22Rv1 (cell line): ENCODE results near the gene MAGEE2.
A peak's percentile ranks its signal among the peaks of the same experiment; 100 is the strongest.
"Not testable (repeated sequence)": the region's sequence is repeated elsewhere in the genome, so short reads cannot be mapped to it uniquely, and the experiment has no call there.

ENCODE experiments used
- H3K27ac ChIP-seq: fragments of 450-650 bp; 2 replicates; pipeline ENCODE4 v1.5.1; 2017
- CTCF ChIP-seq: fragments of 450-650 bp; IDR thresholded peaks from 2 replicates; pipeline ENCODE4 v1.5.1; 2017; ENCODE audit warnings: mild to moderate bottlenecking
- ZFX ChIP-seq: fragments of 450-650 bp; IDR thresholded peaks from 2 replicates; pipeline ENCODE4 v1.6.1; 2017; ENCODE audit warnings: antibody characterized with exemption, borderline replicate concordance

MAGEE2 gene

GRCh38 chrX:75784680-75785491, at the start of gene MAGEE2:
MAGEE2 (minus strand) TSS chrX:75785254; CDS start chrX:75785051, 203 bp downstream.
- H3K27ac ChIP-seq, result no peak within 1 kb of the TSS
- TF ChIP-seq ZFX (no peak), CTCF (no peak)

GRCh38 chrX:75786290-75786689, 1.2 kb upstream of the MAGEE2 start:
- TF ChIP-seq ZFX (no peak), CTCF (no peak)
- no peak overlapping the region for H3K27ac ChIP-seq

GRCh38 chrX:75781611-75782010, 3.4 kb downstream of the MAGEE2 start:
- TF ChIP-seq ZFX, result no peak
- no peak for TF ChIP-seq CTCF
- no peak overlapping the region for H3K27ac ChIP-seq

- H3K27ac ChIP-seq, result not testable (repeated sequence)
Measured at GRCh38 chrX:75768063-75768462, 17.0 kb downstream of the MAGEE2 start.

- TF ChIP-seq CTCF, result no peak
- no peak overlapping the region for H3K27ac ChIP-seq
Measured at GRCh38 chrX:75748431-75748830, 36.6 kb downstream of the MAGEE2 start.

- peak overlapping the region; percentile 40; the same call in 1 of the 2 replicates for H3K27ac ChIP-seq
- TF ChIP-seq CTCF (no peak), ZFX (no peak)
Measured at GRCh38 chrX:75746891-75747639, 38.0 kb downstream of the MAGEE2 start.
